Measurements from ENCODE around the gene STRN4.

GRCh38 chr19:46764817-46765291 lies 18.6 kb upstream of the STRN4 start:
- TF ChIP-seq CTCF (IDR thresholded peaks at IDR 0.05) (no peak), POLR2AphosphoS5 (IDR thresholded peaks at IDR 0.05; ENCODE audit: low read depth, low read length) (no peak), REST (IDR thresholded peaks at IDR 0.05; ENCODE audit: insufficient read depth in 1 of 2, low read depth in 2 of 2, low read length in 1 of 2) (no peak)

Measured in Panc1 (cell line).